ENCODE results near the gene IGFL2. TPM values are rescaled to one million over a fixed set of nuclear protein-coding genes. Genes with fewer than 3 reads are reported as not detected.

The IGFL2 gene
- total and polyA plus RNA-seq, 2 of the 4 experiments (the other 2 are of a cell fraction): not detected

GRCh38 chr19:46202872-46203860 is 55.1 kb downstream of the IGFL2 start:
- Histone ChIP-seq H2AK5ac (ENCODE audit: low read depth, low read length) (no peak overlapping the region), H3K23ac (ENCODE audit: low read depth, low read length) (no peak overlapping the region), H3K9me1 (ENCODE audit: insufficient read depth, low read length) (no peaks in the 10 kb centered on the region), H3K4me2 (ENCODE audit: low read depth, low read length) (no peak overlapping the region), H2BK5ac (ENCODE audit: low read depth, low read length, poor library complexity, severe bottlenecking) (no peak overlapping the region), H2BK120ac (ENCODE audit: low read depth, low read length) (no peak overlapping the region), H3K27me3 (ENCODE audit: control insufficient read depth, insufficient read depth, low read length) (peaks cover 46% of the 10 kb centered on the region), H3K18ac (ENCODE audit: low read depth, low read length) (no peak overlapping the region), H4K8ac (ENCODE audit: low read depth in 2 of 2, low read length in 2 of 2) (no peak overlapping the region), H4K20me1 (ENCODE audit: insufficient read depth, low read length) (no peaks in the 10 kb centered on the region), H4K91ac (ENCODE audit: insufficient read depth, low read depth, low read length) (no peak overlapping the region), H3K79me1 (ENCODE audit: low read depth in 1 of 2, low read length in 2 of 2) (no peaks in the 10 kb centered on the region), H4K5ac (ENCODE audit: low read depth, low read length) (no peak overlapping the region), H3K4me1 (ENCODE audit: control insufficient read depth, insufficient read depth, low read length) (no peaks in the 10 kb centered on the region), H2AFZ (replicated peaks; ENCODE audit: low read length, poor library complexity) (no peak overlapping the region), H3K4ac (ENCODE audit: low read depth, low read length) (no peak overlapping the region), H3K4me3 (ENCODE audit: insufficient read depth, low read depth, low read length) (no peak overlapping the region), H3K27ac (ENCODE audit: insufficient read depth, low read length) (no peak overlapping the region), H3K56ac (ENCODE audit: extremely low read depth, insufficient read depth, low read length) (no peak overlapping the region), H2BK15ac (ENCODE audit: low read depth, low read length) (no peak overlapping the region), H3K9ac (ENCODE audit: low read depth, low read length) (no peak overlapping the region), H3K36me3 (ENCODE audit: control insufficient read depth, insufficient read depth, low read length) (no peaks in the 10 kb centered on the region), H2AK9ac (replicated peaks; ENCODE audit: low read depth, low read length, poor library complexity) (no peak overlapping the region), H3K9me3 (ENCODE audit: control insufficient read depth, insufficient read depth, low read length) (0 out of 2 replicates have a peak, but pooled peaks cover 2% of the 10 kb centered on the region), H2BK20ac (ENCODE audit: low read depth, low read length) (no peak overlapping the region), H3K14ac (replicated peaks; ENCODE audit: low read depth, low read length) (no peak overlapping the region)
- dilution Hi-C loops (cut with HindIII; ENCODE audit: low sequenced_read_pairs, unreplicated experiment) (no loop called here), in situ Hi-C loops (cut with MboI; ENCODE audit: low sequenced_read_pairs) (no loop called here), intact Hi-C loops (cut with micrococcal nuclease) (no loop called here)
- ATAC-seq (ENCODE audit: low read depth) (no peak), DNase-seq (no peak)
- CTCF ChIA-PET: no interaction called here
- BruUV-seq (replicated peaks): no TSS peak
- POLR2A ChIA-PET (ENCODE audit: unreplicated experiment): no interaction called here
- WGBS, 2 experiments (ENCODE audit: extremely low coverage in 2 of 2, insufficient read length in 1 of 2): 60% methylated on average over 6 of the region's 8 CpGs; no CpG with 5 or more reads in 1 of the 2 experiments
- TF ChIP-seq POLR2A (IDR thresholded peaks at IDR 0.05; ENCODE audit: low read depth, low read length) (no peak), RFX5 (IDR thresholded peaks at IDR 0.05; ENCODE audit: low read depth, low read length) (no peak), BHLHE40 (IDR thresholded peaks at IDR 0.05; ENCODE audit: low read depth, low read length) (no peak), SMC3 (IDR thresholded peaks at IDR 0.05; ENCODE audit: low read depth, low read length) (no peak), USF2 (IDR thresholded peaks at IDR 0.05; ENCODE audit: low read depth, low read length) (no peak), MAFK (IDR thresholded peaks at IDR 0.05; ENCODE audit: low read depth, low read length) (no peak), MAZ (IDR thresholded peaks at IDR 0.05; ENCODE audit: borderline replicate concordance, low read depth, low read length) (no peak), NFE2L2 (IDR thresholded peaks at IDR 0.05; ENCODE audit: low read depth, low read length) (no peak), RAD21 (IDR thresholded peaks at IDR 0.05; ENCODE audit: low read length) (no peak), CEBPB (IDR thresholded peaks at IDR 0.05; ENCODE audit: low read depth, low read length) (no peak), MXI1 (IDR thresholded peaks at IDR 0.05; ENCODE audit: borderline replicate concordance, low read depth, low read length) (no peak), RCOR1 (IDR thresholded peaks at IDR 0.05; ENCODE audit: insufficient replicate concordance, low read length) (no peak), CHD1 (IDR thresholded peaks at IDR 0.05; ENCODE audit: low read depth, low read length) (no peak)
- TF ChIP-seq, protein P1, sequence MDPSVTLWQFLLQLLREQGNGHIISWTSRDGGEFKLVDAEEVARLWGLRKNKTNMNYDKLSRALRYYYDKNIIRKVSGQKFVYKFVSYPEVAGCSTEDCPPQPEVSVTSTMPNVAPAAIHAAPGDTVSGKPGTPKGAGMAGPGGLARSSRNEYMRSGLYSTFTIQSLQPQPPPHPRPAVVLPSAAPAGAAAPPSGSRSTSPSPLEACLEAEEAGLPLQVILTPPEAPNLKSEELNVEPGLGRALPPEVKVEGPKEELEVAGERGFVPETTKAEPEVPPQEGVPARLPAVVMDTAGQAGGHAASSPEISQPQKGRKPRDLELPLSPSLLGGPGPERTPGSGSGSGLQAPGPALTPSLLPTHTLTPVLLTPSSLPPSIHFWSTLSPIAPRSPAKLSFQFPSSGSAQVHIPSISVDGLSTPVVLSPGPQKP (IDR thresholded peaks at IDR 0.05; ENCODE audit: borderline replicate concordance, low read depth, low read length): no peak

All from IMR-90 (cell line).